Measurements from ENCODE around the gene ST6GALNAC1. TPM values are rescaled to one million over a fixed set of nuclear protein-coding genes. Genes with fewer than 3 reads are reported as not detected.

Gene ST6GALNAC1
- total and polyA plus RNA-seq, 2 of the 13 experiments (the other 11 are each of a cell fraction or from before 2014, with no cell fraction given) = not detected

- TF ChIP-seq CHD2 (IDR thresholded peaks at IDR 0.05; ENCODE audit: low read depth, low read length) = no peak
- TF ChIP-seq ZNF564 (CRISPR knock-in tag; IDR thresholded peaks at IDR 0.05) = no peak
- TF ChIP-seq ZFY (CRISPR knock-in tag; IDR thresholded peaks at IDR 0.05) = no peak
These were observed at the start of gene ST6GALNAC1 (continued) for GRCh38 chr17:76643553-76644148.

- Histone ChIP-seq H3K9ac (ENCODE audit: insufficient read depth, low read depth, low read length) (peak overlapping the region; percentile 42), H3K4me2 (ENCODE audit: low read depth, low read length) (peak overlapping the region; percentile 54), H3K4me1 (ENCODE audit: insufficient read depth, low read length) (peaks cover 92% of the 10 kb centered on the region), H3K4me3 (replicated peaks in 1 of 3; ENCODE audit: insufficient read depth in 1 of 3, low read depth in 2 of 3, low read length in 3 of 3) (peak overlapping the region in 1 of 3 experiments; percentile 21; a peak in 1 of 6 replicates), H3K36me3 (replicated peaks in 1 of 2; ENCODE audit: control insufficient read depth in 1 of 2, insufficient read depth in 2 of 2, low read length in 2 of 2) (peaks cover 0 to 2% of the 10 kb centered on the region in 2 experiments; a peak in 1 of 5 replicates), H3K79me2 (ENCODE audit: insufficient read depth, low read length) (no peaks in the 10 kb centered on the region), H4K20me1 (ENCODE audit: insufficient read depth, low read length) (no peaks in the 10 kb centered on the region), H3K9me3 (ENCODE audit: low read length) (no peaks in the 10 kb centered on the region), H2AFZ (ENCODE audit: low read length) (no peak overlapping the region), H3K27ac (ENCODE audit: extremely low read length, insufficient read depth, low read length) (peak overlapping the region; percentile 68), H3K27me3 (ENCODE audit: control insufficient read depth in 1 of 2, insufficient read depth in 2 of 2, low read length in 2 of 2) (no peaks in the 10 kb centered on the region)
- DNase-seq (ENCODE audit: low spot score) (peak; percentile 86), FAIRE-seq (peak; percentile 87), ATAC-seq (peak; percentile 78)
- intact Hi-C loops (cut with micrococcal nuclease; ENCODE audit: unreplicated experiment) = no loop called here
- POLR2A ChIA-PET = interaction anchor here (1.0 to 2.0 kb wide), 6 partner anchors 9 to 122 kb away, joined by 3 to 11 read pairs (median 4); a partner anchor contains a TSS
- 44% methylated on average over 14 of the region's 14 CpGs for WGBS (ENCODE audit: low lambda C conversion rate)
- in situ Hi-C loops (cut with HindIII; ENCODE audit: extremely low pct_ligation_motif_present, low pct_unique_long_range_greater_than_20kb) = no loop called here
- CTCF ChIA-PET (ENCODE audit: low intra/inter-chr PET ratio, low total read pairs) = no interaction called here
- no TSS peak for BruUV-seq (replicated peaks)
- no peak; the same call in 1 of the 2 replicates for TF ChIP-seq ZBTB20 (CRISPR knock-in tag; IDR thresholded peaks at IDR 0.05; ENCODE audit: borderline replicate concordance, low read depth)
- peak; percentile 84 for TF ChIP-seq ZNF362 (CRISPR knock-in tag; IDR thresholded peaks at IDR 0.05; ENCODE audit: borderline replicate concordance)
- TF ChIP-seq CEBPB (IDR thresholded peaks at IDR 0.05; ENCODE audit: borderline replicate concordance, low read depth, low read length) = no peak
- 0 out of 2 replicates have a peak, but pooled peaks have one; percentile 86 for TF ChIP-seq ATF6 (CRISPR knock-in tag; conservative IDR thresholded peaks at IDR 0.05)
- TF ChIP-seq, protein P1, sequence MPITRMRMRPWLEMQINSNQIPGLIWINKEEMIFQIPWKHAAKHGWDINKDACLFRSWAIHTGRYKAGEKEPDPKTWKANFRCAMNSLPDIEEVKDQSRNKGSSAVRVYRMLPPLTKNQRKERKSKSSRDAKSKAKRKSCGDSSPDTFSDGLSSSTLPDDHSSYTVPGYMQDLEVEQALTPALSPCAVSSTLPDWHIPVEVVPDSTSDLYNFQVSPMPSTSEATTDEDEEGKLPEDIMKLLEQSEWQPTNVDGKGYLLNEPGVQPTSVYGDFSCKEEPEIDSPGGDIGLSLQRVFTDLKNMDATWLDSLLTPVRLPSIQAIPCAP (CRISPR knock-in tag; IDR thresholded peaks at IDR 0.05; ENCODE audit: low read depth) = no peak
- TF ChIP-seq, protein P2, sequence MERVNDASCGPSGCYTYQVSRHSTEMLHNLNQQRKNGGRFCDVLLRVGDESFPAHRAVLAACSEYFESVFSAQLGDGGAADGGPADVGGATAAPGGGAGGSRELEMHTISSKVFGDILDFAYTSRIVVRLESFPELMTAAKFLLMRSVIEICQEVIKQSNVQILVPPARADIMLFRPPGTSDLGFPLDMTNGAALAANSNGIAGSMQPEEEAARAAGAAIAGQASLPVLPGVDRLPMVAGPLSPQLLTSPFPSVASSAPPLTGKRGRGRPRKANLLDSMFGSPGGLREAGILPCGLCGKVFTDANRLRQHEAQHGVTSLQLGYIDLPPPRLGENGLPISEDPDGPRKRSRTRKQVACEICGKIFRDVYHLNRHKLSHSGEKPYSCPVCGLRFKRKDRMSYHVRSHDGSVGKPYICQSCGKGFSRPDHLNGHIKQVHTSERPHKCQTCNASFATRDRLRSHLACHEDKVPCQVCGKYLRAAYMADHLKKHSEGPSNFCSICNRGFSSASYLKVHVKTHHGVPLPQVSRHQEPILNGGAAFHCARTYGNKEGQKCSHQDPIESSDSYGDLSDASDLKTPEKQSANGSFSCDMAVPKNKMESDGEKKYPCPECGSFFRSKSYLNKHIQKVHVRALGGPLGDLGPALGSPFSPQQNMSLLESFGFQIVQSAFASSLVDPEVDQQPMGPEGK (CRISPR knock-in tag; IDR thresholded peaks at IDR 0.05) = peak; percentile 14; the same call in 1 of the 2 replicates
- TF ChIP-seq XBP1 (CRISPR knock-in tag; IDR thresholded peaks at IDR 0.05) = no peak
- no peak for TF ChIP-seq RNF2 (conservative IDR thresholded peaks at IDR 0.05; ENCODE audit: low read depth)
- peak; percentile 99 for TF ChIP-seq SOX5 (CRISPR knock-in tag; IDR thresholded peaks at IDR 0.05; ENCODE audit: borderline replicate concordance)
These were observed 48.0 kb upstream of the ST6GALNAC1 start for GRCh38 chr17:76691379-76692191.

Measured in HepG2 (cell line).